Stimulated activated naive CD4-positive, alpha-beta T cell (primary cell): ENCODE results near the gene P2RX5.
"Not testable (repeated sequence)": the region's sequence is repeated elsewhere in the genome, so short reads cannot be mapped to it uniquely, and the experiment has no call there.

Source experiments
- DNase-seq, 6 experiments: peaks; one replicate each; lab custom pipeline; 2025; lab: John Stamatoyannopoulos, UW

Gene P2RX5, protein sequence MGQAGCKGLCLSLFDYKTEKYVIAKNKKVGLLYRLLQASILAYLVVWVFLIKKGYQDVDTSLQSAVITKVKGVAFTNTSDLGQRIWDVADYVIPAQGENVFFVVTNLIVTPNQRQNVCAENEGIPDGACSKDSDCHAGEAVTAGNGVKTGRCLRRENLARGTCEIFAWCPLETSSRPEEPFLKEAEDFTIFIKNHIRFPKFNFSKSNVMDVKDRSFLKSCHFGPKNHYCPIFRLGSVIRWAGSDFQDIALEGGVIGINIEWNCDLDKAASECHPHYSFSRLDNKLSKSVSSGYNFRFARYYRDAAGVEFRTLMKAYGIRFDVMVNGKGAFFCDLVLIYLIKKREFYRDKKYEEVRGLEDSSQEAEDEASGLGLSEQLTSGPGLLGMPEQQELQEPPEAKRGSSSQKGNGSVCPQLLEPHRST

GRCh38 chr17:3695723-3696411, at the start of gene P2RX5:
TSS of gene P2RX5 (minus strand) at chr17:3696155. CDS start at chr17:3696005, 150 bp downstream.
- DNase-seq = peak in 4 of 6 experiments; percentile 15 to 41 (median 21)

- no peak for DNase-seq
Measured at GRCh38 chr17:3745071-3745470, 49.1 kb upstream of the P2RX5 start.

GRCh38 chr17:3744014-3744413, 48.1 kb upstream of the P2RX5 start:
- no peak for DNase-seq

GRCh38 chr17:3740611-3741073, 44.7 kb upstream of the P2RX5 start:
- peak in 3 of 6 experiments; percentile 17 to 36 (median 24) for DNase-seq

DNA sequence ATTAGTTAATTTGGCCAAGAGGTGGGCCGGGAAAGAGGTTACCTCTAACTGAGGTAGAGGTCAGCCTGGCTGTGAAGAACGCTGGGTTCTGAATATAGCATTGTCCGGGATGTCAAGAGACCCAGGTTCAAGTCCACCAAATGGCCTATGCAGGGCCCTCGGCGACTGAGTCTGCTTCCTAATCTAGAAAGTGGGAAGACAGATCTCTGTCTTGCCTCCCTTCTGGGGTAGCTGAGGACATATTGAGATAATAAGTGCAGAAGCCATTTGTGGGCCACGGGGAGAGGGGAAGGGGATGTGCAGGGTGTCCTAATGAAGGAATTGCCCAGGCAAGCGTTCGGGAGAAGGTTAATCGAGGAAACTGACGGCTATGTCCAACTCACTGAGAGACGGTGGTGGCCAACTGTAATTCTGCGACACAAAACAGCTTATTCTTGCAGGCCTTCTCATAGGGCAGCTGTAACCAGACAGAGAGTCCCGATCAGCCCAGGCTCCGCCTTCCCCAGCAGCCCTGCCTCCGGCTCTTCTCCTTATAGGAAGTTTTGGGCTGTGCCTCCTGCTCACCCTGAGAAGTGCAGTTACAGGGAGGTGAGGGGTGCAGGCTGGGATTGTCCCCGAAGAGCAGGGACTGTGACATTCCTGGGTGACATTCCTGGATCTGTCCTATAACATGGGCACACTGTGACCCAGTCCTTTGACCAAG, 43.6 kb upstream of the P2RX5 start:
- no peak for DNase-seq

GRCh38 chr17:3738562-3739295, 42.8 kb upstream of the P2RX5 start:
- peak; percentile 25 to 64 (median 46) for DNase-seq

GRCh38 chr17:3735515-3735914, 39.6 kb upstream of the P2RX5 start:
- DNase-seq = no peak

GRCh38 chr17:3734911-3735276, 38.9 kb upstream of the P2RX5 start:
- not testable (repeated sequence) for DNase-seq

GRCh38 chr17:3732210-3732621, 36.3 kb upstream of the P2RX5 start:
- DNase-seq = no peak

DNA sequence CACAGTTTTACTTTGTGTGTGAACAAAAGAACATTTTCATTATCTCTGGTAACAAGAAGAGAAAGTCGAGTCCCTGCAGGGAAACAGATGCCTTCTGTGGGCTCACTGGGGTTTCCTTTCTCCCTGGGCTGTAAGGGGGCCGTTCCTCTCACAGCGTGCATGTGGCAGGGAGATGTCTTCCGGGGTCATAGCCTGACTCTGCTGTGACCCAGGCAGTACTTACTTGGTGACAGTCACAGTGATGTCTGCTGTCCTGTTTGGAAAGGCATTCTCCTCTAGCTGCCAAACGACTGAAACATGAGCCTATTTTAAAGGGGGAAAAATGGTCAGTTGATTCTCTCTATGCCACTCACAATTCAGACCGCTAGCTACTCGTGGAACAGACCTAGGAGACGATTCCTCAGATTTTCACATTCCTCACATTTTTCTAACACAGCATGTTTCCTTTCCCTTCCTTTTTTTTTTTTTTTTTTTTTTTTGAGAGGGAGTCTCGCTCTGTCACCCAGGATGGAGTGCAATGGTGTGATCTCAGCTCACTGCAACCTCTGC, 35.0 kb upstream of the P2RX5 start:
- no peak for DNase-seq

- DNase-seq = no peak
Measured at GRCh38 chr17:3729881-3730280, 33.9 kb upstream of the P2RX5 start.

GRCh38 chr17:3728099-3728498, 32.1 kb upstream of the P2RX5 start:
- DNase-seq = not testable (repeated sequence)

GRCh38 chr17:3727041-3727440, 31.1 kb upstream of the P2RX5 start:
- DNase-seq = no peak

- DNase-seq = no peak
Measured at GRCh38 chr17:3724378-3725077, 28.6 kb upstream of the P2RX5 start.

GRCh38 chr17:3723556-3724377, 27.8 kb upstream of the P2RX5 start, which contains the start of gene HASPIN:
TSS of gene HASPIN (plus strand) at chr17:3723903. CDS start at chr17:3723936, 33 bp downstream.
- DNase-seq = peak; percentile 75 to 92 (median 88)

- DNase-seq = no peak
Measured at GRCh38 chr17:3723188-3723555, 27.2 kb upstream of the P2RX5 start.

GRCh38 chr17:3722716-3723115, 26.8 kb upstream of the P2RX5 start:
- DNase-seq = no peak

DNA sequence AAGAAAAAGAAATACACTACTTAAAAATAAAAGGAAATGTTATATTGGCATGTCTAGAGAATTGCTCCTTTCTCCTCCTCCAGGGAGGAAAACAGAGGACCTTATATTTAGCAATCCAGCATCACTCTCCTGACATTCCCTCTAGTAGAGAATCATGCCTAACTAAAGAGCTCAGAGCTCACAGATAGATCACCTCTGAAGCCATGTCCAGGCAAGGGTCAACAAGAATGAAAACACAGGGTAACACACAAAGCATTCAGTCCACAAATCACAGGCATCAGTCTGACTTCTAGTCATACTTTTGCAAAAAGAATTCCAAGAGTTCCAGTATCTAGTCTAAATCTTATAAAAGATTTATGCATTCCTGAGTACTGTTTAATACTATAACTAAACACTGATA, 23.3 kb upstream of the P2RX5 start:
- no peak for DNase-seq

GRCh38 chr17:3718201-3718600, 22.2 kb upstream of the P2RX5 start:
- no peak for DNase-seq

DNA sequence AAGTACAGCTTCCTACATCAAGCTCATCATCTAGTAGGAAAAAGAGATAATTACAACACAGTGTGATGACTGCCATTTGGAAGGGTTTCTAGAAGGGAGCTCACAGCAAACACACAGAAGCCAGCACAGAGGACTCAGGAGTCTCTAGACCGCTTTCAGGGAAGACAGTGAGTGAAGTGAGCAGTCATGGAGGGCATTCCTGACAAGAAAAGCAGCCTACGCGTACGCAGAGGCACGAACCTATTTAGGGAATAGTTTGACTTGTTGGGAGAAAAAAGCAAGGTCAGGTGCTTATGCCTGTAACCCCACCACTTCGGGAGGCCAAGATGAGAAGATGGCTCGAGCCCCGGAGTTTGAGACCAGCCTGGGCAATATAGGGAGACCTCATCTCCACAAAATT, 19.3 kb upstream of the P2RX5 start:
- no peak for DNase-seq
